HPDE6-E6E7 (cell line): ENCODE results near the gene SETD5.

ENCODE experiments used
- DNase-seq: peaks from one replicate; pipeline ENCODE4 v3.0.0; 2011; ENCODE audit warnings: missing footprints; ENCODE audit errors: extremely low spot score

SETD5 gene

DNA sequence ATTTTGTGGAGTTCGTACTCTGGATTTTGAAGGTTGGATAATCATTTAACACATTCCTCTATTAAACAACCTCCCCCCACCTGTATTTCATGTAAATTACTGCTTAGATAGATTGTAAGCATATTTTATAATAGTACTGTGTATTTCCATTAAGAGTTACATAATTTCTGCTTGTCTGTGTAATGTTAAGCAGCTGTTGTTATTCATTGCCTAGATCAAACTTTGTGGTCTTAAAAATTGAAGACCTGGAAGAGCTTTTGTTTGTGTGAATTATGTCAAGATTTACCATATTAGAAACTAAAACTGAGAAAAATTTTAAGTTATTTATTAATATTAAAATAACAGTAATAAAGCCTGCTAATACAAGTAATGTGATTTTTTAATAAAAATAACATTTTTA, 11.1 kb downstream of the SETD5 start:
- DNase-seq: no peak

DNA sequence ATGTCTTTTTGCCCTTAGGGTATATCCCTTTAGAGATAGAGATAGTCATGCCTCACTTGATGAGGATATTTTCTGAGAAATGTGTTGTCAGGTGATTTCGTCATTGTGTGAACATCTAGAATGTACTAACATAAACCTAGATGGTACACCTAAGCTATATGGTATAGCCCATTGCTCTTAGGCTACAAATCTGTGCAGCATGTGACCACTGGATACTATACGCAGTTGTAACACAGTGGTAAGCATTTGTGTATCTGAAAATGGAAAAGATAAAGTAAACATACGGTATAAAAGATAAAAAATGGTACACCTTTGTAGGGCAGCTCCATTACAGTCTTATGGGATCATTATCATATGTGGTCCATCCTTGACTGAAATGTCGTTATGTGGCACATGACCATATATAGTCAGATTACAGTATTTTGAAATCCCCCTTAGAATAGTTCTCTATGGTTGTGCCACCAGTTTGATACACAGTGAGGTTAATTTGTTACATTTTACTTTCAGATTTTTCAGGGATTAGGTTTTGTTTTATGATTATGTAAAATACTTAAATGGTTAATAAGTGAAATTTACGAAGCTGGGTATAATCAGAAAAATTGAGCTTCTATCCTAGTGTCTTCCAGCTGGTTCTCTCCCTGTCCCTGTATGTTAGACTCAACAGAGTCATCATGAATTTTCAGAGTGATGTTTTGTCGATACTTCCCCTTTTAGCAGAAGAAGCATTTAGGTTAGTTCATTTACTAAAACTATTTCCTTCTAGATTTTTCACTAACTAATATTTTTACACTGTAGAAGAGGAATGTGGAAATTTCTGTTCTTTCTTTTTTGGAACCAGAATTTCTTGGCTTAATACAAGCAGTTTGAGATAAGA, 12.8 kb downstream of the SETD5 start:
- no peak for DNase-seq

DNA sequence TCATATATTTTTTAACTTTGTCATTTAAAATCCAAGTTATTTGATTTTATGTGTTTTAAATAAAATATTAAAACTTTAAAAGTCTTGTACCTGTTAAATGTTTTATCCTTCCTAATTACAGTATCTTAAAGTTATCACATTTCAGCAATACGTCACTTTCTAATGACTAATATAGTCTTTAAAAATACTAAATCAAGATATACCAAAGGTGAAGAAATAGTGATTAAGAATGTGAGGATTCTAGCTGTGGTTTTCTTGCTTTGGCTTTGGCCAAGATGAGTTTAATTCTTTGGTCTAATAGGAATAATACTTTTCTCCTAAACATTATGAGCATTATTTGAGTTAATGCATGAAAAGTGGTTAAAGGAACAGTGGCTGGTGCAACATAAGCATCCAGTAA, 13.9 kb downstream of the SETD5 start:
- DNase-seq: no peak

DNA sequence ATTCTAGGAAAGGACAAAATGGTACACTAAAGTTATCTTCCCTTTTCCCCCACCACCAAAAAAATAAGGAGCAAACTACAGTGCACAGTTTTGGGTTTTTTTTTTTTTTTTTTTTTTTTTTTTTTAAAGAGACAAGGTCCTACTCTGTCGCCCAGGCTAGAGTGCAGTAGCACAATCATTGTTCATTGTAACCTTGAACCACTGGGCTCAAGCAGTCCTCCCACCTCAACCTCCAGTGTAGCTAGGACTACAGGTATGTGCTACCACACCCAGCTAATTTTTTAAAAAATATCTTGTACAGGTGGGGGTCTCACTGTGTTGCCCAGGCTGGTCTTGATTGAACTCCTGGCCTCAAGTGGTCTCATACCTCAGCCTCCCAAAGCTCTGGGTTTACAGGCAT, 14.9 kb downstream of the SETD5 start:
- DNase-seq: no peak

DNA sequence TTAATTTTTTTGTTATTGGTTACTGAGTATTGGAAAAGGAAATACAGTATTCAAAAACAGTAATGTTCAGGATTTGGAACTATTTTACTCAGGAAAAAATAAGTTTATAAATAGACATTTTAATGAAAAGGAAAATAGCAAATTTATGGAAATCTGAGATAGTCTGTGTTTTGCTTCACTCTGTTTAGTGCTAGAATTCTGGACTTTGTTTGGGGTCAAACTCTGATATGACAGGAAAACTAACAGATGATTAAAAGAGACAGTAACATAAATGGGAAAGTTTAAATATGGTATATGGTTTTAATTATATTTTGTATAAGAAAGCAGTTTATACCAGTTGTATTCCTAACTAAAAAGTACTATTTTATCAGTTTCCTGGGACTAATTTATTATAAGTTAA, 17.4 kb downstream of the SETD5 start:
- DNase-seq: no peak

DNA sequence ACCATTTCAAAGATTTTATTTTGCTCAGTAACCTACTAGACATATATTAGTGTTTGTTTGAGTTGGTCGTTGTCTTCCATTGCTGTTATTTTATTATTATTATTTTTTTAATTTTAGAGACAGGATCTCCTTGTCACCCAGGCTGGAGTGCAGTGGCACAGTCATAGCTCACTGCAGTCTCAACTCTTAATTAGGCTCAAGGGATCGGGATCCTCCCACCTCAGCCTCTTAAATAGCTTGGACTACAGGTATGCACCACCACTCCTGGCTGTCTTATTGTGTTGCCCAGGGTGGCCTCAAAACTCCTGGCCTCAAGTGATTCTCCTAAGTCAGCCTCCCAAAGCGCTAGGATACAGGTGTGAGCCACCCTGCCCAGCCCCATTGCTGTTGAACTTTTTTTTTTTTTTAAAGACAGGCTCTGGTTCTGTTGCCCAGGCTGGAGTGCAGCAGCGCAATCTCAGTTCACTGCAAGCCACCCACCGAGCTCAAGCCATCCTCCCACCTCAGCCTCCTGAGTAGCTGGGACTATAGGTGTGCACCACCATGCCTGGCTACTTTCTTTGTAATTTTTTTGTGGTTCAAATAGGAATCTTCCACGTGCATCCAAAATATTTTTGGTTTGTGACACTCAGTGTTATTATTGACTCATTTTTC, 18.2 kb downstream of the SETD5 start:
- no peak for DNase-seq

DNA sequence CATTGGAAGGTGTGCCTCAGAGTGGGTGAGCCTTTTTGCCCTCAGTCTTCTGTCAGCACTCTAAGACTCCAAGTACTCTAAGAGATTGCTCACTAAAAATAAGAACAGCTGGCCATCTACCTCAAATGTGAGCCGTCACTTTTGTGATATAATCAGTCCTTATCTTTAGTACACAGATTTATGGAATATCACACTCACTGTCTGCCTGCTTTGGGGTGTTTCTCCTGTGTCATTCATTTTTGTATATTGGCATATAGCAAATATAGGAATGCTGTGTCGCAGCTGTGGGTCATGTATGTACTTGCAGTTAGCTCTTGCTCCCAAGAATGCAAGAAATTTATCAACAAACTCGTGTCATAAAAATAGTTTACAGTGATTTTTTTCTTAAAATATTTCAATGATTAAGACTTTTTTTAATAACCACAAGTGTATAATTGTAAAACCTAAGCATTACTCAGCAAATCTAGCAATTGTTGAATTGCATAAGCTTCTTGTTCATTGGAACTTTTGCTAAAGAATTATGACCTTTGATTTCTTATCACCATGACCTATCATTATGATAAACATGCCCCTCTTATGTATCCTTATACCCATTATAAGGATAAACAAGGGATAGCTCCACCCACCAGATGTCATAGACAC, 18.8 kb downstream of the SETD5 start:
- DNase-seq: no peak

DNA sequence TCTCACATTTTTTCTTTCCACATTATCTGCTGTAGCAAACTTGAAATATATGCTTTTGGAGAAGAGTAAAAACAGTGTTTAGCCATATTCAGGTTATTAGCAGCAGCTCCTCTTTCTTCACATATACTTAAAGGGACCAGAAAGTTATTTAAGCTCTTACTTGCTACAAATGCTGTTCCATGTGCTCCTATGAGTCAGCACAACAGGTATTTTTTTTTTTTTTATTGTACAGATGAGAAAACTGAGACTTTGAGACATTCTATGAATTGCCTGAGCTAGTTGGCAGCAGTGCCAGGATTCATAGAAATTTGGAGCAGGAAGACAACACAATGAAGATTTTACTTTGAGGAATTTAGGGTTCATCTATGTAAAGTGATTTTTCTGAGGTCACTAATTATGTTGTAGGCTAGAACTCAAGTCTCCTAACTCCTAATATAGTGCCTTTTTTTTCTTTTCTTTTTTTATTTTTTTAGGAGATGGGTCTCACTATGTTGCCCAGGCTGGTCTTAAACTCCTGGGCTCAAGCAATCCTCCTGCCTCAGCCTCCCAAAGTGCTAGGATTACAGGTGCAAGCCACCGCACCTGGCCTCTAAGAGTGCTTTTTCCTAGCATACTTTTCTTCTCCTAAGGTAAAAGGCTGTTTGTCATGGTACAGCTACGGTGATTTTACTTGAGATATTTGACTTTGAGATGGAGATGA, 23.6 kb downstream of the SETD5 start:
- DNase-seq: no peak

DNA sequence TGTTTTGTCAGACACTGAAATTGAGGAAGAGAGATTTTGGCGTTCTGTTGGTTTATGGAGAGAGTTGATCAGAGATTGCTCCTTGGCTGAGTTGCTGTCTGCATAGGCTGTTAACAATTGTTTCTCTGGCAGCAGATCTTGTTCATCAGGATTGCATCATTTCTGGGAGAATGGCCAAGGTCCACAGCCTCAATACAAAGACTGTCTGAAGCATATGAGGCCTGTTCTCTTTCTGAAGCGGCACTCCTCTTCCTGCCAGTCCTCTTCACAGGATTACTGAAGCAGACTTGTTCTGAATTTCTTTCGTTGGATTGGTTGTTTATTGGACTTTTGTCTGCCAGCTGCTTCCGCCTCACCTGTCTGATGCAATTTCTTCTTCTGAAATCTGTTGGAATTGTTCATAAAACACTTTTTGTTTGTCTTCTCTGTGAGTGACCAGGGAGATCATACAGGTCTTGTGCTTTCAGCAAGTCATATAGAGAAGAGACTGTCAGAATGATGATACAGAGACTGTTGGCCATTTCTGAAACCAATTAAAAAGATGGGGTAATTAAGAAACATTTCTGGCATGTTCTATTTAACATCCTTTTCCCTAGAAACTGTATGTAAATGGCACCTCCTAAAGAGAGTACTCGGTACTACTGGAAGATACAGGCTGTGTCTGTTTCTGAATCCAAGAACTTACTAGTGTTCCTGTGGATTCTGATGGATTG, 25.5 kb downstream of the SETD5 start:
- peak; percentile 44 for DNase-seq

DNA sequence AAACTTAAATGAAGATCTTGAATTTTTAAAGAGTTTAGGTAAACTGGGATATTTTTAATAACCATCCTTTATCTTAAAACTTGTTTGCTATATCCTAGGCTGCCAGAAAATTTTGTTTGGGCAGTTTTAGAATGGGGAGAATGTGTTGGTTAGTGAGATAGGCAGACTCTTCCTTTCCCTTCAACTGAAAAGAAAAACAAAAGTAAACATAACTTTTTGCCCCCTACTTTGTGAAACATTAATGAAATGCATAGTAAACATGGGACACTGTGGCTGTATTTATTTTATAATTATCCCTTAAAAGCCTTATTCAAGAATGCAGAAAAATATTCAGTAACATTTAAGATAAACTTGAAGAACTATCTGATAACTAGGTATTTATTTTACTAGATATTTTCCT, 31.0 kb downstream of the SETD5 start:
- no peak for DNase-seq

DNA sequence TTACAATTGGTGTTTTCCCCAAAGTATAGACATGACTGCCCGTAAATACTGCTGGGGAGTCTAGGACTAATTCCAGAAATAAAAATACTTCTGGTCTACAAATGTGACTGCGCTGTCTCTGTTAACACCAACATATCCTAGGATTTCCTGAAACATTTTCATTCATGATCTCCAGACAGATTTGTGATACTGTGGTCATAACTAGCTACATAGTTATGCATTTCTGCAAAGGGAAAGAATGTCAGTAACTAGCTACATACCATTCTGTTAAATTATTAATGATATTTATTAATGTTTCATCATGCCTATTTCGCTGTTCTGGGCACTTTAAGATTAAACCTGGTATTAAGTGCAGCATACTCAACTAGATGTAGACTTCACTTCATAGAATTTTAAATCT, 33.3 kb downstream of the SETD5 start:
- no peak for DNase-seq

DNA sequence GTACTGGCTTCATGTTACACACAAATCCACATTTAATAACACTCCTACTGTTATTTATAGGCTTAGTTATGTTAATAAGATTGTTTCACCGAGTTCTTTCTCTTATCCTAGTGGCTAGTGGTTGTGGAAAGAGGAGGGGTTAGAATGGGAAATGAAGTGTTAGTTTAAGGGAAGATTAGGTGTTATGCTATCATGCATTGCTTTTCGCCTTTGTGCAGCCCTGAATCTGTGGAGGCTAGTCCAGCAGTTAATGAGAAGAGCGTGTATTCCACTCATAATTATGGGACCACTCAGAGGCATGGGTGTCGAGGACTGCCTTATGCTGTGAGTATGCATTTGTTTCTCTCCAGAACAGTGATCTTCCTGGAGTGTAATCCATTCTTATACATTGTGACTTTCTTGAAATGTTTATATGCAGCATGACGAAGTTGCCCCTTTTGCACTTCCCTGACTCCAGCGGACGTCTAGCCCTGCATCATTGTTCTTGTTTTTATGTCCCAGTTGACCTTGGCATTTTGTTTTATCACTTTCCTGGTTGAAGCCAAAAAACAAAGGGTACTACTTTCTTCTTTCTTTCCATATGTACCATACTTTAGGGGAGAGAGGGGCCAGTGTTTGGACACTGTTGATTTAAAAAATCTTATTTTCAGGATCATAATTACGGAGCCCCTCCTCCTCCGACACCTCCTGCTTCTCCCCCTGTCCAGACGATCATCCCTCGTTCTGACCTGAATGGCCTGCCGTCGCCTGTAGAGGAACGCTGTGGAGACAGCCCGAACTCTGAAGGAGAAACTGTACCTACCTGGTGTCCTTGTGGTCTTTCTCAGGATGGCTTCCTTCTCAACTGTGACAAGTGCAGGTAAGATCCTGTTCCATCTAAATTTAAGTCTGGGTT, 36.5 kb downstream of the SETD5 start:
- no peak for DNase-seq

DNA sequence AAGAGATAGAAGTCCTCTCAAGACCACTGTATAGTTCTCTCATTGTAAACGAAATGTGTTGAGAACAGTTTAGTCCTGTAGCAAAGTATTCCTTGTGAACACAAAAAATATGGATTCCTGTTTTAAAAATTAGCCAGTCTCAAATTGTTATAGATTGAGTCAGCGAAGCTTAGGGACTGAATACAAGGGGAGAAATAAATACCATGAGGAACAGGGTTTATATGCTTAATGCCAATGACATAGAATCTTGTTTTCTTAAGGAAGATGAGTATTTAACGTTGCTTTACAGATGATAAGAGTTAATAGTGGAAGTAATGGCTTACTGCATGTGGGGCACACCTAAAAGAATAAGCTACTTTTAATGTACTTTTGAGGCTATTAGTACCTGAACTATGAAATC, 37.9 kb downstream of the SETD5 start:
- DNase-seq: no peak

DNA sequence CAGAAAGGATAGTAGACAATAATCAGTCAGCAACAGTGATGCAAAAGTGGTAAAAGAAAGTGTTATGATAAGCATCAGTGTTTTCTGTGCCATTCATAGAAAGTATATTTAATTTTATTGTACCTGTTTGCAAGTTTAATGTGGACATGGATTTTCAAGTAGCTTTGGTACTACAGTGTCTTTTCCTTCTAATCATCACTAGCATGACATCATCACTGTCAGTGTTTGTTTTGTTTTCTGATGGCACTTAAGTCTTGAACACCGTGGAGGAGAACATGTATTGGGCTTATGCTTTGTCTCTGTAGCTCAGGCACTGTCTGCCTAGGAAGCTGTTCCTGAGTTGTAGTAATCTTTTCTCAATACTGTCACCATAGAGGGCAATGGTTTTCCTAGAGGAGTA, 41.9 kb downstream of the SETD5 start:
- no peak for DNase-seq

DNA sequence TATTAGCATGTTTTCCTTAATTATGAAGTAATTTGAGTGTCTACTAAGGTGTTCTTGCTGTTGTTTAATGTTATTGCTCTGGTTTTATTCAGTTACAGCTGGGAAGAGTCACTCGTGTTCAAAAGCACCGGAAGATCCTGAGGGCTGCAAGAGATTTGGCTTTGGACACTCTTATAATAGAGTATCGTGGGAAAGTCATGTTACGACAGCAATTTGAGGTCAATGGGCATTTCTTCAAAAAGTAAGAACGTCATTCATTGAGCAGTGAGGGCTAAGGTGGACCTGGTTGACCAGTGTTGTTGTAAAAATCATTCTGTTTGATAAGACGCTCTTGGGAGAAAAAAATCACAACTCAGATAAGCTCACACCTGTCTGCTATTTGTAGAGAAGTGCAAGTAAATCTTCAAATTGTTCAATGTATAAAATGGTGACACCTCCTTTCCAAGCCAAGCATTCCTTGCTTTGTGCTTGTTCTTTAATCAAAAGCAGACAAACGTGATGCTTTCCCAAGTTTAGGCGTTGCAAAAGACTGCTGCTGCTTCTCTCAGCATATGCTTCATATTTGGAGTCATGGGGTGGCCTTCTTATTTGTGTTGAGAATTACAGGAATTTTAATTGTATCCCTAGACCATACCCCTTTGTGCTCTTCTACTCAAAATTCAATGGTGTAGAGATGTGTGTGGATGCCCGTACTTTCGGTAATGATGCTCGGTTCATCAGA, 44.2 kb downstream of the SETD5 start:
- DNase-seq: no peak

DNA sequence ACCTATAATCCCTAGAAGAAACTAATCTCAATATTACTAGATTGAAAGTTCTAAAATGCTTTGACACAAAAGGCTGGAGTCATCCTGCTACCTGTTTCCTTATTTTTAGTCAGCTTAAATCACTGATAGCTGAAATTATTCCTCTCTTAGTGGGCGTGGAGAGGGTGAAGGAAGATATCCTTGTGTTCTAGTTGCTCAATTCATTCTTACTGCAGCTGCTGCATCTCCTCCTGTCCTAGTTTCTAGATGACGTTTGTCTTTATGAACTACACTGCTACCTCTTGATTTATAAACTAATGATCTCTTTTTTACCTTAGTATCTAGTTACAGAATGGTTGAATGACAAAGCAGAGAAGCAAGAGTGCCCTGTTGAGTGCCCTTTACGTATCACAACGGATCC, 50.7 kb downstream of the SETD5 start:
- DNase-seq: no peak

DNA sequence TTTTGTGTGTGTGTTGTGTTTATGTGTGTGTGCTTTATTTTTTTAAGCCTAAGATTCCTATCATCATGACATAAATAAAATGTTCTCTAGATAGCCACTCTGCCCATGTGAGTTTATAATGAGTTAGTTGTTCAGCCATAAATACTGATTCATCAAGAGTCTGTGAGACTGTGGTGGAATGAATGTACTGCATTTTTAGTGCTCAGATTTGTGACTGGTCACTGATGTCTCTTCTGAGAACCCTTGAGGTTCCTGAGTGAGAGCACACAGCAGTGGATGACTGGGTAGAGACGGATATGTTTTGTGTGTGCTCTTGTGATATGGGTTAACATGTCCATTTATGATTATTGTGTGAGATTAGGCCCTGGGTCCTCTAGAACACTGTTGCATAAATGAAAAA, 51.2 kb downstream of the SETD5 start:
- DNase-seq: no peak

DNA sequence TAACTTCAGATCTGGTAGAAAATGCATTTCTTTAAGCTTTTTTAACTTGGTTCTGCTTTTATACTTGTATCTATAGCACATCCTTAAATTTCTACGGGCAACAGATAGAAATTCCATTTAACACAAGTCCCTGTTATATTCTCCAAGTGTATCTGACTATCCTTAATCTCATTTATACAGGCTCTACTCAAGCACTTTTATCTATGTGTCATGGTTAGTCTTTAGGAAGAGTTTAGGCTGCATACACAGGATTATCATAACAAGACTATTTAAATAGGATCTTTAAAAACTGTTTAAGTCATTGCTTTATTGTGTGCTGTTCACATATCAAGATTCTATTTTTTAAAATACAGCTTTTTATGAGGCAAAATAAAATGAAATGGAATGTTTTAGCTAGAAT, 52.7 kb downstream of the SETD5 start:
- no peak for DNase-seq

DNA sequence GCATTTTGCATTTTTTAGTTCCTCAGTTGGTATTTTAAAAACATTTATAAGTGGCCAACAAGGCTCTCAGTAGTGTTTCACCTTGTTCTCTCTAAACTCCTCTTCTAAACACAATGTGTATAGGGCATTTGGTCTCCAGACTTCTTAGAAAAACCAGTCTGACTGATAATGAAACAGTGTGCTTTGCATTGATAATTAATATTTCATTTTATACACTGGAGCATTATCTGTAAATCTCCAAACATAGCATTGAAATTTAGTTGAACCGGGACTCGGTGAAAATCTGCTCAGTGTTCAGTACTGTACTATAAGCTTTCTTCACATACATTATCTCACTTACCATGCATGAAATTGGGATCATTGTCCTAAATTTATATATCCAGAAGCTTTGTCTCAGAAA, 53.6 kb downstream of the SETD5 start:
- no peak for DNase-seq

DNA sequence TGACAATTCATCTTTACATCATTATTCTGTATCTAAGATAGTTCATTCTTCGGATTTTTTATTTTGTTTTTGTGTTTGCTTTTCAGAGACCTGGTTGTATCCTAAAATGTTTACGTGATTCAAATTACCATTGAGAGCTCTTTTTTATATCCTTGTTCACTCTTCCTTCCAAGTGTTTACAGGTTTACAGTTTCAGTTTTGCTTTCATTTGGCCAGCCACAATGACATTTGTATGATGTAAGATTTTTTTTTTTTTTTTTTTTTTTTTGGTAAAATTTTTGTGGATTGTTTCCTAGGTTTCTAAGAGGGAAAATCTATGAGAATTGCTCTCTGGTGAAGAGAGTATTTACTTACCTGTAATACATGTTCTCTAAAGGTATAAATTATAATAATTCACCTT, 55.0 kb downstream of the SETD5 start:
- DNase-seq: no peak
